Measurements from ENCODE around the gene CRYGN.

CRYGN gene

GRCh38 chr7:151405056-151405455, 34.9 kb downstream of the CRYGN start:
- no peak for DNase-seq

- DNase-seq = no peak
Observed at GRCh38 chr7:151404216-151405011, 35.5 kb downstream of the CRYGN start.

- no peak for DNase-seq
Observed at GRCh38 chr7:151403764-151404163, 36.2 kb downstream of the CRYGN start.

GRCh38 chr7:151402029-151402835, 37.7 kb downstream of the CRYGN start:
- no peak for DNase-seq

- no peak for DNase-seq
Observed at GRCh38 chr7:151400626-151401315, 39.2 kb downstream of the CRYGN start.

- DNase-seq = no peak
Observed at GRCh38 chr7:151399906-151400305, 40.0 kb downstream of the CRYGN start.

- no peak for DNase-seq
Observed at GRCh38 chr7:151399305-151399601, 40.7 kb downstream of the CRYGN start.

GRCh38 chr7:151398446-151399304, 41.3 kb downstream of the CRYGN start:
- DNase-seq = no peak

- DNase-seq = no peak
Observed at GRCh38 chr7:151397026-151397425, 42.9 kb downstream of the CRYGN start.

GRCh38 chr7:151396328-151396970, 43.5 kb downstream of the CRYGN start:
- DNase-seq = no peak

GRCh38 chr7:151395036-151395367, 44.9 kb downstream of the CRYGN start:
- no peak for DNase-seq

- DNase-seq = no peak
Observed at GRCh38 chr7:151394076-151395035, 45.6 kb downstream of the CRYGN start.

- no peak for DNase-seq
Observed at GRCh38 chr7:151393031-151393977, 46.6 kb downstream of the CRYGN start.

- no peak for DNase-seq
Observed at GRCh38 chr7:151392426-151392825, 47.5 kb downstream of the CRYGN start.

- DNase-seq = no peak
Observed at GRCh38 chr7:151392002-151392401, 47.9 kb downstream of the CRYGN start.

- DNase-seq = no peak
Observed at GRCh38 chr7:151391358-151391730, 48.6 kb downstream of the CRYGN start.

GRCh38 chr7:151390598-151391357, 49.2 kb downstream of the CRYGN start:
- DNase-seq = no peak

- DNase-seq = no peak
Observed at GRCh38 chr7:151389768-151390597, 50.0 kb downstream of the CRYGN start.

Data from stimulated activated CD4-positive, alpha-beta T cell treated with anti-CD3 and anti-CD28 coated beads, Interleukin-4, amount 100 ng/mL, for 4 hours (primary cell).